Left hindlimb (tissue), 1 donor: Measurements from ENCODE around the gene IL22RA1.

Source experiments
- DNase-seq: peaks from one replicate; pipeline ENCODE4 v3.0.0-alpha.2; 2018

IL22RA1 gene

DNA sequence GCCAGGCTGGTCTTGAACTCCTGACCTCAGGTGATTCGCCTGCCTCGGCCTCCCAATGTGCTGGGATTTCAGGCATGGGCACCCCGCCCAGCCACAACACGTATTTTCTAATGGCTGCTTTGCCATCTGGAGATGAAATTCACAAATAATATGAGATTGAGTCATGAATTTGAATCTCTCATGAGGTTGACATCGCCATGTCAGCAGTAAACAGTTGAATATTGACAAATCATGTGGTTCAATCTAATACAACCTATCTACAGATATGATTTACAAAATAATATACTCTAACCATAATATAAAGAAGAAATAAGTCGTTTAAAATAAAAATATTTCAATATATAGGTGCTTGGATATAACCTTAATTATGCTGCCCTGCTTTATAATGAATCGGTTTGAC, 73.1 kb downstream of the IL22RA1 start:
- DNase-seq, result no peak
